GM18520 (cell line): Measurements from ENCODE around the gene CKB.

Experiments
- ATAC-seq: cut with Tn5 transposase; IDR thresholded peaks from one replicate; pipeline ENCODE4 v1.9.1; 2021; ENCODE audit not compliant: unreplicated experiment

CKB gene

GRCh38 chr14:103492156-103492925 is 30.3 kb downstream of the CKB start:
- ATAC-seq: no peak

GRCh38 chr14:103491691-103492090 is 30.9 kb downstream of the CKB start:
- ATAC-seq: no peak

- no peak for ATAC-seq
These were observed 33.0 kb downstream of the CKB start for GRCh38 chr14:103489621-103490020.

- ATAC-seq: no peak
These were observed 33.7 kb downstream of the CKB start for GRCh38 chr14:103488960-103489359.

GRCh38 chr14:103488071-103488470 is 34.6 kb downstream of the CKB start:
- no peak for ATAC-seq

- no peak for ATAC-seq
These were observed 37.1 kb downstream of the CKB start for GRCh38 chr14:103485504-103485903.

GRCh38 chr14:103483600-103483999 is 39.0 kb downstream of the CKB start:
- no peak for ATAC-seq

GRCh38 chr14:103480595-103480994 is 42.0 kb downstream of the CKB start:
- no peak for ATAC-seq

GRCh38 chr14:103476631-103477030 is 46.0 kb downstream of the CKB start:
- no peak for ATAC-seq

- ATAC-seq: no peak
These were observed 46.6 kb downstream of the CKB start for GRCh38 chr14:103476065-103476464.

- ATAC-seq: no peak
These were observed 47.7 kb downstream of the CKB start for GRCh38 chr14:103474893-103475292.

- no peak for ATAC-seq
These were observed 49.7 kb downstream of the CKB start for GRCh38 chr14:103472939-103473338.
